Parathyroid adenoma (tissue), 2 donors: ENCODE measurements around the gene GNB1L.

Source experiments
- H2AFZ ChIP-seq: fragments of 300-600 bp; sonication (generic); one replicate; pipeline ENCODE4 v1.7.0; 2017; ENCODE audit warnings: antibody characterized with exemption, mild to moderate bottlenecking
- H3K27ac ChIP-seq: fragments of 300-600 bp; sonication (generic); one replicate; pipeline ENCODE4 v1.7.0; 2017
- H3K27me3 ChIP-seq: fragments of 300-600 bp; sonication (generic); one replicate; pipeline ENCODE4 v1.7.0; 2017; ENCODE audit warnings: low read length; ENCODE audit not compliant: control insufficient read depth, insufficient read depth
- H3K36me3 ChIP-seq: fragments of 300-600 bp; sonication (generic); one replicate; pipeline ENCODE4 v1.7.0; 2017; ENCODE audit warnings: low read length; ENCODE audit not compliant: control insufficient read depth, insufficient read depth
- H3K4me1 ChIP-seq: fragments of 300-600 bp; sonication (generic); one replicate; pipeline ENCODE4 v1.7.0; 2017; ENCODE audit warnings: control low read depth
- H3K4me2 ChIP-seq: fragments of 300-600 bp; sonication (generic); one replicate; pipeline ENCODE4 v1.7.0; 2017; ENCODE audit warnings: low read length
- H3K4me3 ChIP-seq: fragments of 300-600 bp; sonication (generic); one replicate; pipeline ENCODE4 v1.7.0; 2017; ENCODE audit warnings: low read depth, low read length
- H3K79me2 ChIP-seq: fragments of 300-600 bp; sonication (generic); one replicate; pipeline ENCODE4 v1.7.0; 2017; ENCODE audit warnings: control low read depth
- H3K9ac ChIP-seq: fragments of 300-600 bp; sonication (generic); one replicate; pipeline ENCODE4 v1.7.0; 2017; ENCODE audit warnings: mild to moderate bottlenecking
- H3K9me3 ChIP-seq: fragments of 300-600 bp; sonication (generic); one replicate; pipeline ENCODE4 v1.7.0; 2017; ENCODE audit warnings: low read length; ENCODE audit not compliant: control insufficient read depth
- CTCF ChIP-seq: fragments of 300-600 bp; sonication (generic); IDR thresholded peaks from one replicate; pipeline ENCODE4 v1.7.0; 2017; ENCODE audit warnings: antibody characterized with exemption, mild to moderate bottlenecking
- donor health status: primary hyperparathyroidism.

GNB1L gene

GRCh38 chr22:19868333-19868732 lies 13.7 kb upstream of the GNB1L start:
- no peak overlapping the region for H3K9ac ChIP-seq
- no peaks in the 10 kb centered on the region for H3K36me3 ChIP-seq
- TF ChIP-seq CTCF, result no peak
- H3K4me3 ChIP-seq, result no peak overlapping the region
- no peak overlapping the region for H2AFZ ChIP-seq
- no peaks in the 10 kb centered on the region for H3K27me3 ChIP-seq
- no peak overlapping the region for H3K27ac ChIP-seq
- H3K4me2 ChIP-seq, result no peak overlapping the region
- H3K4me1 ChIP-seq, result no peaks in the 10 kb centered on the region
- H3K9me3 ChIP-seq, result no peaks in the 10 kb centered on the region
- no peaks in the 10 kb centered on the region for H3K79me2 ChIP-seq

GRCh38 chr22:19867617-19868016 lies 12.9 kb upstream of the GNB1L start:
- no peak for TF ChIP-seq CTCF
- no peaks in the 10 kb centered on the region for H3K79me2 ChIP-seq
- H3K9ac ChIP-seq, result no peak overlapping the region

GRCh38 chr22:19866665-19867009 lies 12.0 kb upstream of the GNB1L start:
- Histone ChIP-seq H3K9ac (no peak overlapping the region), H3K4me3 (no peak overlapping the region), H3K27ac (no peak overlapping the region), H3K4me2 (no peak overlapping the region), H3K4me1 (no peaks in the 10 kb centered on the region), H3K79me2 (no peaks in the 10 kb centered on the region), H2AFZ (no peak overlapping the region), H3K27me3 (no peaks in the 10 kb centered on the region), H3K9me3 (no peaks in the 10 kb centered on the region), H3K36me3 (no peaks in the 10 kb centered on the region)
- no peak for TF ChIP-seq CTCF

More at GRCh38 chr22:19867617-19868016, 12.9 kb upstream of the GNB1L start:
- H3K4me3 ChIP-seq, result no peak overlapping the region
- H3K4me2 ChIP-seq, result no peak overlapping the region
- no peaks in the 10 kb centered on the region for H3K36me3 ChIP-seq
- no peak overlapping the region for H2AFZ ChIP-seq
- H3K27ac ChIP-seq, result no peak overlapping the region
- no peaks in the 10 kb centered on the region for H3K27me3 ChIP-seq
- no peaks in the 10 kb centered on the region for H3K9me3 ChIP-seq
- H3K4me1 ChIP-seq, result no peaks in the 10 kb centered on the region

- Histone ChIP-seq H3K9ac (no peak overlapping the region), H3K4me3 (no peak overlapping the region), H3K27ac (no peak overlapping the region), H2AFZ (no peak overlapping the region), H3K79me2 (no peaks in the 10 kb centered on the region), H3K4me2 (no peak overlapping the region), H3K9me3 (no peaks in the 10 kb centered on the region), H3K4me1 (no peaks in the 10 kb centered on the region), H3K36me3 (no peaks in the 10 kb centered on the region), H3K27me3 (no peaks in the 10 kb centered on the region)
- no peak for TF ChIP-seq CTCF
Observed at GRCh38 chr22:19865141-19865829, 10.6 kb upstream of the GNB1L start.

GRCh38 chr22:19864538-19865106 lies 9.9 kb upstream of the GNB1L start:
- Histone ChIP-seq H3K9ac (no peak overlapping the region), H3K4me3 (no peak overlapping the region), H3K27me3 (no peaks in the 10 kb centered on the region), H3K9me3 (no peaks in the 10 kb centered on the region), H3K4me2 (no peak overlapping the region), H3K79me2 (no peaks in the 10 kb centered on the region), H3K36me3 (no peaks in the 10 kb centered on the region), H3K27ac (no peak overlapping the region), H3K4me1 (no peaks in the 10 kb centered on the region), H2AFZ (no peak overlapping the region)
- no peak for TF ChIP-seq CTCF
